GM18861 (cell line): ENCODE data around the gene GAL3ST1.
"Not testable (repeated sequence)": the region's sequence is repeated elsewhere in the genome, so short reads cannot be mapped to it uniquely, and the experiment has no call there.

Experiments
- ATAC-seq: cut with Tn5 transposase; IDR thresholded peaks from one replicate; pipeline ENCODE4 v1.9.1; 2021; ENCODE audit not compliant: unreplicated experiment

Gene GAL3ST1

GRCh38 chr22:30598986-30599385 lies 24.5 kb upstream of the GAL3ST1 start:
- no peak for ATAC-seq

- ATAC-seq, result no peak
These were observed 22.4 kb upstream of the GAL3ST1 start for GRCh38 chr22:30596886-30597285.

GRCh38 chr22:30596199-30596598 lies 21.7 kb upstream of the GAL3ST1 start:
- no peak for ATAC-seq

GRCh38 chr22:30592360-30592713 lies 17.9 kb upstream of the GAL3ST1 start:
- not testable (repeated sequence) for ATAC-seq

GRCh38 chr22:30591588-30592359 lies 17.3 kb upstream of the GAL3ST1 start, which contains the start of gene PES1:
Gene PES1, minus strand, starts transcription at chr22:30591910. Its CDS starts 77 bp downstream, at chr22:30591833.
- ATAC-seq, result peak; percentile 84

GRCh38 chr22:30591191-30591587 lies 16.7 kb upstream of the GAL3ST1 start:
- no peak for ATAC-seq

- no peak for ATAC-seq
These were observed 11.9 kb upstream of the GAL3ST1 start for GRCh38 chr22:30586414-30586813.

GRCh38 chr22:30584441-30584840 lies 10.0 kb upstream of the GAL3ST1 start:
- no peak for ATAC-seq

- ATAC-seq, result no peak
These were observed 8.5 kb upstream of the GAL3ST1 start for GRCh38 chr22:30582788-30583545.

- ATAC-seq, result no peak
These were observed 7.6 kb upstream of the GAL3ST1 start for GRCh38 chr22:30582051-30582450.

- no peak for ATAC-seq
These were observed 6.4 kb upstream of the GAL3ST1 start for GRCh38 chr22:30580896-30581295.

- ATAC-seq, result no peak
These were observed 4.0 kb upstream of the GAL3ST1 start for GRCh38 chr22:30578481-30578880.

GRCh38 chr22:30575859-30576258 lies 1.4 kb upstream of the GAL3ST1 start:
- no peak for ATAC-seq

- ATAC-seq, result no peak
These were observed 669 bp upstream of the GAL3ST1 start for GRCh38 chr22:30574997-30575671.

GRCh38 chr22:30573594-30574094 lies 821 bp downstream of the GAL3ST1 start:
- no peak for ATAC-seq

GRCh38 chr22:30572840-30573593 lies 1.4 kb downstream of the GAL3ST1 start:
- no peak for ATAC-seq

GRCh38 chr22:30572210-30572609 lies 2.3 kb downstream of the GAL3ST1 start:
- ATAC-seq, result no peak

GRCh38 chr22:30569674-30570202 lies 4.7 kb downstream of the GAL3ST1 start:
- ATAC-seq, result no peak

- no peak for ATAC-seq
These were observed 6.2 kb downstream of the GAL3ST1 start for GRCh38 chr22:30568137-30568805.

- not testable (repeated sequence) for ATAC-seq
These were observed 7.2 kb downstream of the GAL3ST1 start for GRCh38 chr22:30567277-30567676.
